A549 treated with AZD9567 at 1 μM for 4 hours (cell line): Measurements from ENCODE around the gene TAAR1. TPM values are rescaled to one million over a fixed set of nuclear protein-coding genes. Genes with fewer than 3 reads are reported as not detected.

Source experiments
- total RNA-seq: library from RNA; stranded (reverse); fragments of 200-300 nt; extraction: Qiagen RNA extraction; gene quantifications from 5 replicates; pipeline ENCODE4 v1.2.3, GENCODE V29; 2022; ENCODE audit not compliant: insufficient read depth

TAAR1 gene
- total RNA-seq: not detected in 5 replicates

DNA sequence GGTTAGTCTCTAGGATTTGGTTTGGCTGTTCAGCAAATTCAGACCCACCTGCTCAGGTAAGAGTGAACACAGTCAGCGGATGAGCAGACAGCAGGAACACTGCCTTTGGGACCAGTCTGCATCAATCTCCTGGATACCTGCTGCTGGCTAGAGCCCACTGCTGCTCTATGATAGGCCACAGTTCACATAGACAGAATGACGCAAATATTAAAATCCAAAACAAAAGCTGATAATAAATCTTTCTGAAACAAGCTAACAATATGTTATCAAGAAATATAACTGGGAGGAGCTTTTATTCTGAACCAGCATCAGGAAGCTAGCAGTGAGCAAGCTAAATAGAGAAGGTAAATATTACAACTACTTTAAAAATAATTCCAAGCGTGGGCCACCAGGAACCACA is at the start of gene TAAR1:
TAAR1 (minus strand) TSS at position 101 of the 400 bp plus-strand sequence. CDS start 13,179 bp downstream, outside the sequence.

GRCh38 chr6:132624175-132624574 is 34.8 kb downstream of the TAAR1 start, which contains the start of gene TAAR2:
Gene TAAR2 (minus strand): TSS chr6:132624275. CDS start chr6:132624275, 0 bp downstream.

Other genes starting within 250 kb of the TAAR1 start
- 22.6 to 30.5 TPM (median 25.5 TPM) in 5 replicates for gene STX7, start 146.1 kb downstream of the TAAR1 start, total RNA-seq
- gene TAAR9, start 120.9 kb downstream of the TAAR1 start, total RNA-seq: not detected in 5 replicates
- not detected in 5 replicates for gene TAAR8, start 106.5 kb downstream of the TAAR1 start, total RNA-seq
- not detected in 5 replicates for gene TAAR6, start 88.9 kb downstream of the TAAR1 start, total RNA-seq
- not detected in 5 replicates for gene TAAR5, start 69.4 kb downstream of the TAAR1 start, total RNA-seq
- gene TAAR2, start 34.9 kb downstream of the TAAR1 start, total RNA-seq: not detected in 5 replicates
- 0.02 to 0.06 TPM (median 0.03 TPM) in 3 of 5 replicates, not detected in the others for gene VNN1, start 54.9 kb upstream of the TAAR1 start, total RNA-seq
- not detected in 5 replicates for gene VNN2, start 98.7 kb upstream of the TAAR1 start, total RNA-seq
- 3.3 to 4.9 TPM (median 4.1 TPM) in 5 replicates for gene SLC18B1, start 139.5 kb upstream of the TAAR1 start, total RNA-seq
- gene RPS12, start 155.4 kb upstream of the TAAR1 start, total RNA-seq: 1,633 to 2,086 TPM (median 1,990 TPM) in 5 replicates